HG02981 (cell line): Measurements from ENCODE around the gene ORM1.

Experiments used
- ATAC-seq: cut with Tn5 transposase; IDR thresholded peaks from one replicate; pipeline ENCODE4 v1.9.1; 2021; ENCODE audit warnings: mild to moderate bottlenecking, moderate library complexity; ENCODE audit not compliant: unreplicated experiment

The ORM1 gene

GRCh38 chr9:114361542-114361941 lies 38.6 kb downstream of the ORM1 start:
- no peak for ATAC-seq

- ATAC-seq: no peak
Measured at GRCh38 chr9:114362394-114362793, 39.5 kb downstream of the ORM1 start.

- no peak for ATAC-seq
Measured at GRCh38 chr9:114363424-114363823, 40.5 kb downstream of the ORM1 start.

GRCh38 chr9:114364134-114365041 lies 41.5 kb downstream of the ORM1 start:
- ATAC-seq: no peak

- ATAC-seq: no peak
Measured at GRCh38 chr9:114365194-114365593, 42.3 kb downstream of the ORM1 start.

GRCh38 chr9:114366334-114367128 lies 43.6 kb downstream of the ORM1 start:
- ATAC-seq: peak; percentile 49

- no peak for ATAC-seq
Measured at GRCh38 chr9:114367366-114367765, 44.5 kb downstream of the ORM1 start.

- no peak for ATAC-seq
Measured at GRCh38 chr9:114367772-114368569, 45.1 kb downstream of the ORM1 start.

- ATAC-seq: no peak
Measured at GRCh38 chr9:114369216-114370130, 46.6 kb downstream of the ORM1 start.

GRCh38 chr9:114370251-114370967 lies 47.5 kb downstream of the ORM1 start:
- ATAC-seq: no peak

- no peak for ATAC-seq
Measured at GRCh38 chr9:114370968-114371320, 48.0 kb downstream of the ORM1 start.

GRCh38 chr9:114371343-114371944 lies 48.5 kb downstream of the ORM1 start:
- ATAC-seq: no peak

- ATAC-seq: no peak
Measured at GRCh38 chr9:114371973-114372917, 49.3 kb downstream of the ORM1 start.

- ATAC-seq: peak; percentile 96
Measured at GRCh38 chr9:114372921-114373448, 50.1 kb downstream of the ORM1 start.

GRCh38 chr9:114373960-114374730 lies 51.2 kb downstream of the ORM1 start:
- ATAC-seq: no peak

- ATAC-seq: no peak
Measured at GRCh38 chr9:114374936-114375335, 52.0 kb downstream of the ORM1 start.
